SK-N-SH (cell line): ENCODE results near the gene NTNG1. TPM values are rescaled to one million over a fixed set of nuclear protein-coding genes. Genes with fewer than 3 reads are reported as not detected.

Experiments
- CTCF ChIA-PET: fragments of 300-600, 350-600 bp; formaldehyde crosslinking; extraction: SDS; loops from one replicate; lab custom pipeline; 2021; lab: Yijun Ruan, JAX
- POLR2A ChIA-PET: fragments of 350-600 bp; sonication (Branson Sonifier 250); formaldehyde crosslinking; extraction: SDS; loops from one replicate; lab custom pipeline; 2020; ENCODE audit warnings: antibody characterized with exemption, inconsistent platforms; lab: Yijun Ruan, JAX
- DNase-seq: peaks from one replicate; pipeline ENCODE4 v3.0.0; 2012
- H2AFZ ChIP-seq: fragments of 200-600 bp; sonication (generic); 2 replicates; pipeline ENCODE4 v1.8.1; 2016; ENCODE audit warnings: antibody characterized with exemption, mild to moderate bottlenecking, low read depth
- H3F3A ChIP-seq: fragments of 200-600 bp; sonication (generic); replicated peaks from 2 replicates; pipeline ENCODE3; 2016; ENCODE audit warnings: antibody characterized with exemption, mild to moderate bottlenecking; ENCODE audit not compliant: insufficient read depth
- H3K27ac ChIP-seq, 2 experiments: fragments of 200-500 bp in 1 of 2; fragments of 200-600 bp in 1 of 2; sonication (Bioruptor generic) in 1 of 2; sonication (generic), shearing (Covaris generic) in 1 of 2; 2 replicates each; pipeline versions ENCODE4 v1.5.1 to v1.6.1; 2014 to 2016; ENCODE audit warnings: low read depth in 2 of 2, inconsistent platforms in 1 of 2, low read length in 1 of 2, mild to moderate bottlenecking in 1 of 2, mixed read lengths in 1 of 2
- H3K27me3 ChIP-seq: fragments of 200-600 bp; sonication (generic), shearing (Covaris generic); 2 replicates; pipeline ENCODE4 v1.6.1; 2016; ENCODE audit warnings: mixed run types; ENCODE audit not compliant: insufficient read depth
- H3K36me3 ChIP-seq, 2 experiments: fragments of 200-500 bp in 1 of 2; fragments of 200-600 bp in 1 of 2; sonication (Bioruptor generic) in 1 of 2; sonication (generic) in 1 of 2; replicated peaks in 1 of 2; 2 replicates each; pipeline versions ENCODE3 to v1.5.1; 2014 to 2016; ENCODE audit warnings: low read length in 1 of 2, mild to moderate bottlenecking in 1 of 2; ENCODE audit not compliant: insufficient read depth in 2 of 2, control insufficient read depth in 1 of 2
- H3K4me1 ChIP-seq, 2 experiments: fragments of 200-500 bp in 1 of 2; fragments of 200-600 bp in 1 of 2; sonication (Bioruptor generic) in 1 of 2; sonication (generic), shearing (Covaris generic) in 1 of 2; 2 replicates each; pipeline versions ENCODE4 v1.5.1 to v1.6.1; 2014 to 2016; ENCODE audit warnings: low read depth in 1 of 2, low read length in 1 of 2, mixed run types in 1 of 2; ENCODE audit not compliant: insufficient read depth in 2 of 2, control insufficient read depth in 1 of 2
- H3K4me2 ChIP-seq: fragments of 200-600 bp; sonication (generic), shearing (Covaris generic); 2 replicates; pipeline ENCODE4 v1.6.1; 2017; ENCODE audit warnings: mixed run types
- H3K4me3 ChIP-seq, 2 experiments: fragments of 200-500 bp in 1 of 2; fragments of 200-600 bp in 1 of 2; sonication (Bioruptor generic) in 1 of 2; sonication (generic), shearing (Covaris generic) in 1 of 2; 2 replicates each; pipeline versions ENCODE4 v1.5.1 to v1.8.1; 2014 to 2016; ENCODE audit warnings: low read depth in 2 of 2, inconsistent platforms in 1 of 2, low read length in 1 of 2, mild to moderate bottlenecking in 1 of 2, mixed read lengths in 1 of 2, moderate library complexity in 1 of 2
- H3K79me2 ChIP-seq: fragments of 200-600 bp; sonication (generic); 2 replicates; pipeline ENCODE4 v1.8.1; 2017; ENCODE audit warnings: mild to moderate bottlenecking; ENCODE audit not compliant: insufficient read depth
- H3K9ac ChIP-seq: fragments of 200-600 bp; sonication (generic); 2 replicates; pipeline ENCODE4 v1.6.1; 2017; ENCODE audit warnings: mixed run types
- H3K9me2 ChIP-seq: fragments of 200-600 bp; sonication (generic); 2 replicates; pipeline ENCODE4 v1.6.1; 2017; ENCODE audit warnings: mixed run types
- H3K9me3 ChIP-seq: fragments of 200-600 bp; sonication (generic); 2 replicates; pipeline ENCODE4 v1.6.1; 2017; ENCODE audit warnings: mixed run types, mild to moderate bottlenecking, moderate library complexity
- H4K20me1 ChIP-seq: fragments of 200-600 bp; sonication (generic); 2 replicates; pipeline ENCODE4 v1.6.1; 2017; ENCODE audit warnings: mild to moderate bottlenecking, mixed run types; ENCODE audit not compliant: insufficient read depth
- CHD2 ChIP-seq: fragments of 150-350 bp; IDR thresholded peaks from 2 replicates; pipeline ENCODE4 v1.6.1; 2018; ENCODE audit warnings: low read length; ENCODE audit not compliant: partially characterized antibody
- EZH2phosphoT487 ChIP-seq: fragments of 200-600 bp; sonication (generic); IDR thresholded peaks from 2 replicates; pipeline ENCODE4 v1.6.1; 2017; ENCODE audit warnings: low read depth, mixed run types, mild to moderate bottlenecking, antibody characterized with exemption, moderate library complexity, borderline replicate concordance
- FOXM1 ChIP-seq: IDR thresholded peaks from 2 replicates; pipeline ENCODE4 v1.4.0; 2012; ENCODE audit warnings: low read depth, mild to moderate bottlenecking
- GABPA ChIP-seq: IDR thresholded peaks from 2 replicates; pipeline ENCODE4 v1.4.0; 2012; ENCODE audit warnings: low read depth, mild to moderate bottlenecking
- GATA2 ChIP-seq: sonication (generic); formaldehyde crosslinking; IDR thresholded peaks from 2 replicates; pipeline ENCODE4 v1.5.0; 2020; ENCODE audit warnings: mild to moderate bottlenecking, missing genetic modification reagents
- MEF2A ChIP-seq: IDR thresholded peaks from 2 replicates; pipeline ENCODE4 v1.4.0; 2012; ENCODE audit warnings: low read depth, borderline replicate concordance
- MXI1 ChIP-seq: IDR thresholded peaks from 2 replicates; pipeline ENCODE4 v1.6.1; 2012; ENCODE audit warnings: mild to moderate bottlenecking, low read depth, low read length, improper control_type of control experiment
- NRF1 ChIP-seq: IDR thresholded peaks from 2 replicates; pipeline ENCODE4 v1.6.1; 2012; ENCODE audit warnings: low read depth, mild to moderate bottlenecking, low read length
- RAD21 ChIP-seq: IDR thresholded peaks from 2 replicates; pipeline ENCODE4 v1.6.1; 2012; ENCODE audit warnings: mild to moderate bottlenecking, low read length
- RCOR1 ChIP-seq: fragments of 150-350 bp; IDR thresholded peaks from 2 replicates; pipeline ENCODE4 v1.6.1; 2017; ENCODE audit warnings: antibody characterized with exemption, low read length
- RXRA ChIP-seq: IDR thresholded peaks from 2 replicates; pipeline ENCODE4 v1.4.0; 2012; ENCODE audit warnings: low read depth, mild to moderate bottlenecking, borderline replicate concordance
- SIN3A ChIP-seq: IDR thresholded peaks from 2 replicates; pipeline ENCODE4 v1.6.1; 2012; ENCODE audit warnings: low read depth, mild to moderate bottlenecking, low read length, moderate library complexity, borderline replicate concordance
- TCF12 ChIP-seq: IDR thresholded peaks from 2 replicates; pipeline ENCODE4 v1.4.0; 2012
- TEAD4 ChIP-seq: IDR thresholded peaks from 2 replicates; pipeline ENCODE4 v1.4.0; 2012; ENCODE audit warnings: mild to moderate bottlenecking, borderline replicate concordance; ENCODE audit not compliant: insufficient read depth
- WGBS: methylation state at CpG from one replicate; pipeline ENCODE4 v1.1.6; 2017; ENCODE audit warnings: low lambda C conversion rate; 5-methylcytosine and 5-hydroxymethylcytosine counted together
- polyA plus RNA-seq, 3 experiments: library from polyadenylated mRNA; depleted of rRNA; stranded (reverse); fragments of >200 nt; gene quantifications; 2 replicates each; pipeline ENCODE4 v1.2.3, GENCODE V29; 2012
- TF ChIP-seq, protein P1 (sequence below): fragments of 150-350 bp; IDR thresholded peaks from 2 replicates; pipeline ENCODE4 v1.6.1; 2016; ENCODE audit warnings: mild to moderate bottlenecking, low read depth, low read length
- TF ChIP-seq, protein P2 (sequence below): IDR thresholded peaks from 2 replicates; pipeline ENCODE4; 2012
- TF ChIP-seq, protein P3 (sequence below): IDR thresholded peaks from 2 replicates; pipeline ENCODE4 v1.4.0; 2012; ENCODE audit warnings: low read depth, borderline replicate concordance
- TF ChIP-seq, protein P4 (sequence below): IDR thresholded peaks from 2 replicates; pipeline ENCODE4 v1.4.0; 2012; ENCODE audit warnings: low read depth
- TF ChIP-seq, protein P5 (sequence below): IDR thresholded peaks from 2 replicates; pipeline ENCODE4 v1.4.0; 2012; ENCODE audit warnings: low read depth, borderline replicate concordance
- TF ChIP-seq, protein P6 (sequence below): fragments of 200-600 bp; sonication (generic); IDR thresholded peaks from 2 replicates; pipeline ENCODE4 v1.6.1; 2017; ENCODE audit warnings: antibody characterized with exemption, mild to moderate bottlenecking, moderate library complexity

Gene NTNG1
- polyA plus RNA-seq, 1 of the 3 experiments (the other 2 are of a cell fraction), result 0.03 TPM

DNA sequence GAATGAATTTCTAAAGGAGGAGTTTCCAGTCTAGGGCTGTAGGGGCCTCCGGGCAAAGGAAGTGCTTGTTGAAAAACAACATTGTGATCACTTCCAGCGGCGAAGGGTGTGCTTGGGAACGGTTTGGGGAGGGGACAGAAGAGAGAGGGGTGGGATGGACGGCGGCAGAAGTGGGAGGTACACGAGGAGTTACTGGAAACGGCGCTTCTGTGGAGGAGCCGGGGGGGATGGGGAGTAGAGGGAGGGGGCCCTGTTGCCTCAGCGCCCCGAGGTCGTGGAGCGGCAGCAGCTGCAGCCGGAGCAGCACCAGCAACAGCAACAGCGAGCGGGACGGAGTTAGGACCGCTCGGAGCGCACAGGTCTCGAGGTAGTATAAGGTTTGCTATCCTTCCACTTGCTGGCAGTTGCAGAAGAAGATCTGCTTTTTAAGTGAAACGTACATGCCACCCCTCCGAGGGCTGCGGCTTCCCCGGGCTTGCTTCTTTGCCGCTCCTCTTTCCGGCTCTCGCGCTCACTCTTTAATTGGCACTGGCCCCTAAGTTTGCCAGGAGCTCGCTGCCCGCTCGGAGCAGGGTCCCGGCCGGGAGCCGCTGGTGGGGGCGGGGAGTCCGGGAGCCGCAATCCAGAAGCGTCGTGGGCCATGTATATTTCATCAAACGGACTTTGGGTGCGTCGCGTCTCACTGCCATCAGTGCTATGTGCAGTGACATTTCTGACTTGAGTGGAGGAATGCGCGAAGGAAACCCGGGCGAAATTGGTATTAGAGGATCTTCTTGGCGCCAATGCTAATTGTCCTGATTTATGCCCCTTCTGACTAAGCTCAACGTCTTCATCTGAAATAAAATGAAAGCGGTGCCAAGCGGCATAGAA, 771 bp upstream of the NTNG1 start (continued):
- TF ChIP-seq EZH2phosphoT487 (no peak), TEAD4 (no peak), FOXM1 (no peak)

DNA sequence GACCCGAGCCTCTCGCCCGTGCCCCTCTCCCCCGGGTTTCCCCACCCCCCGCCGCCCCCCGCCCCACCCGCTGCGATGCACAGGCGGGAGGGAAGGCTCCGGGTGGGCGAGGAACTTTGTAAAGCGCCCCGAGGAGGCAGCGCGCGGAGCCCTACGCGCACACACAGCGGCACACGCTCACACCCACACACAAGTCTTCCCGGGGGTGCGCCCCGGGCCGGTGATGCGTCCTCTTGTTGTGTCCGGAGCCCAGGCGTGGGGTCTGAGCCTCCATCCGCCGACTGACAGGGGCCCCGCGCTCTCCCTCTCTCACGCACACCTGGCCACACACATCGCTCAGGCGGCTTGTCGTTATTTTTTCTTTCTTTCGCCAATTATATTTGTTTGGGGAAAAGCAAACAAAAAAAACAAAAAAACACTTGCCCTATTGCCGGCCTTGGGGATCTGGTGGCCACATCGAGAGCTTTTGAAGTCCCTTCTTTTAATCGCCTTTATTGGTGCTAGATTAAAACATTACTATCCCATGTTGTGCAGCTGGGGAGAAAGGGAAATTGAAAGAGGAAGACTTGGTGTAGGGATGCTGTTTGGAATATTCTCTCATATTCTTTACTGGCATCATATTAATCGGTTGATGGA, 770 bp downstream of the NTNG1 start:
- peak; percentile 44 for DNase-seq
- ChIA-PET CTCF (interaction anchor here (0.7 to 2.5 kb wide), 16 partner anchors 10 to 1004 kb away, joined by 3 to 14 read pairs (median 3); partner anchors contain the start of gene PRMT6), POLR2A (interaction anchor here (0.9 kb wide), 1 partner anchor 85 kb away, joined by 4 read pairs; the partner anchor contains the start of gene PRMT6)
- Histone ChIP-seq H2AFZ (peak overlapping the region; percentile 63; the same call in 1 of the 2 replicates), H3K36me3 (no peaks in the 10 kb centered on the region), H3F3A (no peaks in the 10 kb centered on the region), H3K4me2 (peak overlapping the region; percentile 83), H3K9ac (no peak overlapping the region), H3K9me3 (no peaks in the 10 kb centered on the region), H3K9me2 (no peaks in the 10 kb centered on the region), H4K20me1 (no peaks in the 10 kb centered on the region), H3K4me3 (peak overlapping the region; percentile 45 to 66), H3K27ac (no peak overlapping the region), H3K79me2 (no peaks in the 10 kb centered on the region), H3K27me3 (peaks cover 11% of the 10 kb centered on the region; the same call in 1 of the 2 replicates), H3K4me1 (peaks cover 0 to 13% of the 10 kb centered on the region in 2 experiments; a peak in 2 of 4 replicates)
- TF ChIP-seq, protein P1, sequence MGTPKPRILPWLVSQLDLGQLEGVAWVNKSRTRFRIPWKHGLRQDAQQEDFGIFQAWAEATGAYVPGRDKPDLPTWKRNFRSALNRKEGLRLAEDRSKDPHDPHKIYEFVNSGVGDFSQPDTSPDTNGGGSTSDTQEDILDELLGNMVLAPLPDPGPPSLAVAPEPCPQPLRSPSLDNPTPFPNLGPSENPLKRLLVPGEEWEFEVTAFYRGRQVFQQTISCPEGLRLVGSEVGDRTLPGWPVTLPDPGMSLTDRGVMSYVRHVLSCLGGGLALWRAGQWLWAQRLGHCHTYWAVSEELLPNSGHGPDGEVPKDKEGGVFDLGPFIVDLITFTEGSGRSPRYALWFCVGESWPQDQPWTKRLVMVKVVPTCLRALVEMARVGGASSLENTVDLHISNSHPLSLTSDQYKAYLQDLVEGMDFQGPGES, result no peak
- TF ChIP-seq MXI1 (no peak), SIN3A (no peak), RCOR1 (no peak), NRF1 (no peak), TCF12 (no peak), RAD21 (no peak), EZH2phosphoT487 (no peak), FOXM1 (no peak), MEF2A (no peak), RXRA (no peak), CHD2 (no peak), GATA2 (CRISPR knock-in tag) (no peak), GABPA (no peak)
- TF ChIP-seq, protein P2, sequence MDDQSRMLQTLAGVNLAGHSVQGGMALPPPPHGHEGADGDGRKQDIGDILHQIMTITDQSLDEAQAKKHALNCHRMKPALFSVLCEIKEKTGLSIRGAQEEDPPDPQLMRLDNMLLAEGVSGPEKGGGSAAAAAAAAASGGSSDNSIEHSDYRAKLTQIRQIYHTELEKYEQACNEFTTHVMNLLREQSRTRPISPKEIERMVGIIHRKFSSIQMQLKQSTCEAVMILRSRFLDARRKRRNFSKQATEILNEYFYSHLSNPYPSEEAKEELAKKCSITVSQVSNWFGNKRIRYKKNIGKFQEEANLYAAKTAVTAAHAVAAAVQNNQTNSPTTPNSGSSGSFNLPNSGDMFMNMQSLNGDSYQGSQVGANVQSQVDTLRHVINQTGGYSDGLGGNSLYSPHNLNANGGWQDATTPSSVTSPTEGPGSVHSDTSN, result no peak
- TF ChIP-seq, protein P3, sequence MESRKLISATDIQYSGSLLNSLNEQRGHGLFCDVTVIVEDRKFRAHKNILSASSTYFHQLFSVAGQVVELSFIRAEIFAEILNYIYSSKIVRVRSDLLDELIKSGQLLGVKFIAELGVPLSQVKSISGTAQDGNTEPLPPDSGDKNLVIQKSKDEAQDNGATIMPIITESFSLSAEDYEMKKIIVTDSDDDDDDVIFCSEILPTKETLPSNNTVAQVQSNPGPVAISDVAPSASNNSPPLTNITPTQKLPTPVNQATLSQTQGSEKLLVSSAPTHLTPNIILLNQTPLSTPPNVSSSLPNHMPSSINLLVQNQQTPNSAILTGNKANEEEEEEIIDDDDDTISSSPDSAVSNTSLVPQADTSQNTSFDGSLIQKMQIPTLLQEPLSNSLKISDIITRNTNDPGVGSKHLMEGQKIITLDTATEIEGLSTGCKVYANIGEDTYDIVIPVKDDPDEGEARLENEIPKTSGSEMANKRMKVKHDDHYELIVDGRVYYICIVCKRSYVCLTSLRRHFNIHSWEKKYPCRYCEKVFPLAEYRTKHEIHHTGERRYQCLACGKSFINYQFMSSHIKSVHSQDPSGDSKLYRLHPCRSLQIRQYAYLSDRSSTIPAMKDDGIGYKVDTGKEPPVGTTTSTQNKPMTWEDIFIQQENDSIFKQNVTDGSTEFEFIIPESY, result no peak
- TF ChIP-seq, protein P4, sequence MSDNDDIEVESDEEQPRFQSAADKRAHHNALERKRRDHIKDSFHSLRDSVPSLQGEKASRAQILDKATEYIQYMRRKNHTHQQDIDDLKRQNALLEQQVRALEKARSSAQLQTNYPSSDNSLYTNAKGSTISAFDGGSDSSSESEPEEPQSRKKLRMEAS, result no peak
- TF ChIP-seq, protein P5, sequence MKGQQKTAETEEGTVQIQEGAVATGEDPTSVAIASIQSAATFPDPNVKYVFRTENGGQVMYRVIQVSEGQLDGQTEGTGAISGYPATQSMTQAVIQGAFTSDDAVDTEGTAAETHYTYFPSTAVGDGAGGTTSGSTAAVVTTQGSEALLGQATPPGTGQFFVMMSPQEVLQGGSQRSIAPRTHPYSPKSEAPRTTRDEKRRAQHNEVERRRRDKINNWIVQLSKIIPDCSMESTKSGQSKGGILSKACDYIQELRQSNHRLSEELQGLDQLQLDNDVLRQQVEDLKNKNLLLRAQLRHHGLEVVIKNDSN, result no peak
- TF ChIP-seq, protein P6, sequence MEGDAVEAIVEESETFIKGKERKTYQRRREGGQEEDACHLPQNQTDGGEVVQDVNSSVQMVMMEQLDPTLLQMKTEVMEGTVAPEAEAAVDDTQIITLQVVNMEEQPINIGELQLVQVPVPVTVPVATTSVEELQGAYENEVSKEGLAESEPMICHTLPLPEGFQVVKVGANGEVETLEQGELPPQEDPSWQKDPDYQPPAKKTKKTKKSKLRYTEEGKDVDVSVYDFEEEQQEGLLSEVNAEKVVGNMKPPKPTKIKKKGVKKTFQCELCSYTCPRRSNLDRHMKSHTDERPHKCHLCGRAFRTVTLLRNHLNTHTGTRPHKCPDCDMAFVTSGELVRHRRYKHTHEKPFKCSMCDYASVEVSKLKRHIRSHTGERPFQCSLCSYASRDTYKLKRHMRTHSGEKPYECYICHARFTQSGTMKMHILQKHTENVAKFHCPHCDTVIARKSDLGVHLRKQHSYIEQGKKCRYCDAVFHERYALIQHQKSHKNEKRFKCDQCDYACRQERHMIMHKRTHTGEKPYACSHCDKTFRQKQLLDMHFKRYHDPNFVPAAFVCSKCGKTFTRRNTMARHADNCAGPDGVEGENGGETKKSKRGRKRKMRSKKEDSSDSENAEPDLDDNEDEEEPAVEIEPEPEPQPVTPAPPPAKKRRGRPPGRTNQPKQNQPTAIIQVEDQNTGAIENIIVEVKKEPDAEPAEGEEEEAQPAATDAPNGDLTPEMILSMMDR, result no peak
- WGBS, result under 1% methylated on average over 22 of the region's 41 CpGs
